GM18873 (cell line): ENCODE data around the gene SPP2.

Experiments used
- ATAC-seq: cut with Tn5 transposase; IDR thresholded peaks from one replicate; pipeline ENCODE4 v1.9.1; 2021; ENCODE audit warnings: mild to moderate bottlenecking, moderate library complexity, moderate number of reproducible peaks; ENCODE audit not compliant: unreplicated experiment, low FRiP score

Gene SPP2

GRCh38 chr2:234050455-234051135, at the start of gene SPP2:
Gene SPP2, plus strand, starts transcription at chr2:234050702. Its CDS starts 85 bp downstream, at chr2:234050787.
- ATAC-seq: no peak

- ATAC-seq: no peak
Observed at GRCh38 chr2:234001380-234002160, 48.9 kb upstream of the SPP2 start.

GRCh38 chr2:234002281-234002680, 48.2 kb upstream of the SPP2 start:
- no peak for ATAC-seq

- ATAC-seq: no peak
Observed at GRCh38 chr2:234003972-234004617, 46.4 kb upstream of the SPP2 start.

- ATAC-seq: no peak
Observed at GRCh38 chr2:234005126-234005525, 45.4 kb upstream of the SPP2 start.

- ATAC-seq: no peak
Observed at GRCh38 chr2:234006501-234006900, 44.0 kb upstream of the SPP2 start.

GRCh38 chr2:234014427-234014826, 36.1 kb upstream of the SPP2 start:
- no peak for ATAC-seq

- ATAC-seq: no peak
Observed at GRCh38 chr2:234015861-234016260, 34.6 kb upstream of the SPP2 start.

GRCh38 chr2:234019896-234020295, 30.6 kb upstream of the SPP2 start:
- no peak for ATAC-seq

- no peak for ATAC-seq
Observed at GRCh38 chr2:234020332-234020731, 30.2 kb upstream of the SPP2 start.

GRCh38 chr2:234022424-234022823, 28.1 kb upstream of the SPP2 start:
- no peak for ATAC-seq

GRCh38 chr2:234024304-234024703, 26.2 kb upstream of the SPP2 start:
- ATAC-seq: no peak

GRCh38 chr2:234025466-234025865, 25.0 kb upstream of the SPP2 start:
- ATAC-seq: no peak

- no peak for ATAC-seq
Observed at GRCh38 chr2:234025891-234026401, 24.6 kb upstream of the SPP2 start.

- ATAC-seq: no peak
Observed at GRCh38 chr2:234026693-234027254, 23.7 kb upstream of the SPP2 start.

GRCh38 chr2:234027641-234028040, 22.9 kb upstream of the SPP2 start:
- ATAC-seq: no peak

GRCh38 chr2:234029150-234029733, 21.3 kb upstream of the SPP2 start:
- no peak for ATAC-seq

- ATAC-seq: no peak
Observed at GRCh38 chr2:234031207-234031606, 19.3 kb upstream of the SPP2 start.

GRCh38 chr2:234032279-234032856, 18.1 kb upstream of the SPP2 start:
- no peak for ATAC-seq

- no peak for ATAC-seq
Observed at GRCh38 chr2:234033174-234033573, 17.3 kb upstream of the SPP2 start.
